Measurements from ENCODE around the gene FOXN3.

Gene FOXN3

GRCh38 chr14:89325299-89325883 is 91.6 kb downstream of the FOXN3 start:
- POLR2A ChIA-PET: no interaction called here
- DNase-seq (ENCODE audit: extremely low spot score): no peak
- CTCF ChIA-PET: interaction anchor here (0.7 kb wide), 1 partner anchor 77 kb away, joined by 3 read pairs; no protein-coding TSS in a partner anchor
- TF ChIP-seq FOXM1 (IDR thresholded peaks at IDR 0.05; ENCODE audit: borderline replicate concordance): no peak
- TF ChIP-seq BHLHE40 (IDR thresholded peaks at IDR 0.05; ENCODE audit: borderline replicate concordance): no peak
- TF ChIP-seq HDGF (IDR thresholded peaks at IDR 0.05; ENCODE audit: borderline replicate concordance): no peak
- no peak for TF ChIP-seq NFRKB (IDR thresholded peaks at IDR 0.05)
- TF ChIP-seq SUZ12 (IDR thresholded peaks at IDR 0.05): no peak
- no peak for TF ChIP-seq LEF1 (IDR thresholded peaks at IDR 0.05; ENCODE audit: borderline replicate concordance)
- TF ChIP-seq, protein P1, sequence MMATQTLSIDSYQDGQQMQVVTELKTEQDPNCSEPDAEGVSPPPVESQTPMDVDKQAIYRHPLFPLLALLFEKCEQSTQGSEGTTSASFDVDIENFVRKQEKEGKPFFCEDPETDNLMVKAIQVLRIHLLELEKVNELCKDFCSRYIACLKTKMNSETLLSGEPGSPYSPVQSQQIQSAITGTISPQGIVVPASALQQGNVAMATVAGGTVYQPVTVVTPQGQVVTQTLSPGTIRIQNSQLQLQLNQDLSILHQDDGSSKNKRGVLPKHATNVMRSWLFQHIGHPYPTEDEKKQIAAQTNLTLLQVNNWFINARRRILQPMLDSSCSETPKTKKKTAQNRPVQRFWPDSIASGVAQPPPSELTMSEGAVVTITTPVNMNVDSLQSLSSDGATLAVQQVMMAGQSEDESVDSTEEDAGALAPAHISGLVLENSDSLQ (IDR thresholded peaks at IDR 0.05): no peak
- TF ChIP-seq CTBP1 (IDR thresholded peaks at IDR 0.05; ENCODE audit: borderline replicate concordance): no peak
- no peak for TF ChIP-seq FOXA1 (IDR thresholded peaks at IDR 0.05)
- TF ChIP-seq SP1 (IDR thresholded peaks at IDR 0.05): no peak
- no peak for TF ChIP-seq L3MBTL2 (conservative IDR thresholded peaks at IDR 0.05)

- CTCF ChIA-PET: interaction anchor here (0.6 to 0.7 kb wide), 2 partner anchors 68 to 76 kb away, joined by 3 read pairs; no protein-coding TSS in a partner anchor
- no peak for TF ChIP-seq HDGF (IDR thresholded peaks at IDR 0.05; ENCODE audit: borderline replicate concordance)
- no peak for TF ChIP-seq ZNF384 (IDR thresholded peaks at IDR 0.05)
- no peak for TF ChIP-seq FOXA1 (IDR thresholded peaks at IDR 0.05)
- no peak for TF ChIP-seq ELF4 (IDR thresholded peaks at IDR 0.05)
- TF ChIP-seq CTBP1 (IDR thresholded peaks at IDR 0.05; ENCODE audit: borderline replicate concordance): no peak
- no peak for TF ChIP-seq SUZ12 (IDR thresholded peaks at IDR 0.05)
- TF ChIP-seq TARDBP (IDR thresholded peaks at IDR 0.05): no peak
- no peak for TF ChIP-seq FOXM1 (IDR thresholded peaks at IDR 0.05; ENCODE audit: borderline replicate concordance)
- TF ChIP-seq BHLHE40 (IDR thresholded peaks at IDR 0.05; ENCODE audit: borderline replicate concordance): no peak
- DNase-seq (ENCODE audit: extremely low spot score): no peak
Measured at GRCh38 chr14:89324501-89325298, 92.3 kb downstream of the FOXN3 start.

DNA sequence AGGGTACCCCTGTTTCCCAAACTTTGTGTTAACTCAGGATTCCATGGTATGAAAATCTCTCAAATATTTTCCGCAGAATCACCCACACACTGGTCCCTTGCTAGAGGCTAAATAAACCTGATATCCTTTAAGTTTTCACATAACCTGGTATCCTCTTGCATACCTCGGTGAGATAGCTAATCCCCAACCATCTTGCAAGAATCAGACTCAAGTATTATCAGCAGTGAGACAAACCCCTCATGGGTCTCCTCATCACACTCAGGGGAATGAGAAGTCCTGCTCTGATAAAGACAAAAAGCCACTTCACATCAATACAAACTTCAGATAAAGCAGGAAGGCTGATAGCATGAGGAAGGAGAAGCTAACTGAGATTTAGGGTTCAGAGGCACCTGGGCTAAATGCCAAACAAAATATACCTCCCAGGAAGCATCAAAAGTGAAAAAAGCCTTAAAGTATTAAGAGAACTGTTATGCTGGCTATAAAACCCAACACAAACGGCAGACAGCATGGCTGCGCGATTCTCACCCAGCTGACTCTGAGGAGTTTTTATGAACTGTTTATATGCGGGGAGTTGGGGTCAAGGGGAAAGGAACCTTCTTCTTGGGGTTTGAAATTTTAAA is 96.5 kb downstream of the FOXN3 start:
- ChIA-PET POLR2A (no interaction called here), CTCF (interaction anchor here (0.6 kb wide), 1 partner anchor 24 kb away, joined by 3 read pairs; no protein-coding TSS in a partner anchor)
- TF ChIP-seq FOXM1 (IDR thresholded peaks at IDR 0.05; ENCODE audit: borderline replicate concordance): no peak
- no peak for TF ChIP-seq HDGF (IDR thresholded peaks at IDR 0.05; ENCODE audit: borderline replicate concordance)
- no peak for TF ChIP-seq TARDBP (IDR thresholded peaks at IDR 0.05)
- no peak for TF ChIP-seq ELF4 (IDR thresholded peaks at IDR 0.05)
- no peak for TF ChIP-seq FOXA1 (IDR thresholded peaks at IDR 0.05)
- TF ChIP-seq ARNT (IDR thresholded peaks at IDR 0.05): no peak
- TF ChIP-seq L3MBTL2 (conservative IDR thresholded peaks at IDR 0.05): no peak
- no peak for TF ChIP-seq SUZ12 (IDR thresholded peaks at IDR 0.05)
- TF ChIP-seq FOXK2 (IDR thresholded peaks at IDR 0.05): no peak
- no peak for TF ChIP-seq SP1 (IDR thresholded peaks at IDR 0.05)
- TF ChIP-seq CTBP1 (IDR thresholded peaks at IDR 0.05; ENCODE audit: borderline replicate concordance): no peak
- TF ChIP-seq BHLHE40 (IDR thresholded peaks at IDR 0.05; ENCODE audit: borderline replicate concordance): no peak
- no peak for TF ChIP-seq ZNF384 (IDR thresholded peaks at IDR 0.05)
- no peak for TF ChIP-seq NFRKB (IDR thresholded peaks at IDR 0.05)
- TF ChIP-seq LEF1 (IDR thresholded peaks at IDR 0.05; ENCODE audit: borderline replicate concordance): no peak
- TF ChIP-seq, protein P1 (IDR thresholded peaks at IDR 0.05): no peak
- DNase-seq (ENCODE audit: extremely low spot score): no peak

More at GRCh38 chr14:89324501-89325298, 92.3 kb downstream of the FOXN3 start:
- POLR2A ChIA-PET: no interaction called here

DNA sequence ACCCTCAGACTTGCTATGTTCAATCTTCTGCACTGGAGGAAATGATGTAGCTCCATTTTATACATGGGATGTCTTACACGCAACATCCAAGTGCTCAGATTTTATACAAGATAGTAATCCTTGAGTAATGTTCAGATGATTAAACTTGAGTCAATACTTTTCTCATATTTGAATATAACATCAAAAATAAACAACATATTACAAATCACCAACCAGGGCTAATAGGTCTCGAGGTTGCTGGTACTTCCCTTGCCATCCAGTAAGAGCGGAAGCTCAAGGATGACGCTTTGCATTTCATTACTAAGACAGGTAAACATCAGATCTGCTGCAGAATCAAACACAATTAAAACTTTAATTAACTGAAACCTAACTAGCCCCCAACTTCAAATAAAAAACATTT is 97.3 kb downstream of the FOXN3 start:
- ChIA-PET POLR2A (no interaction called here), CTCF (no interaction called here)
- DNase-seq (ENCODE audit: extremely low spot score): no peak
- TF ChIP-seq FOXM1 (IDR thresholded peaks at IDR 0.05; ENCODE audit: borderline replicate concordance): no peak
- no peak for TF ChIP-seq FOXA1 (IDR thresholded peaks at IDR 0.05)
- no peak for TF ChIP-seq ZNF384 (IDR thresholded peaks at IDR 0.05)
- no peak for TF ChIP-seq SUZ12 (IDR thresholded peaks at IDR 0.05)
- no peak for TF ChIP-seq BHLHE40 (IDR thresholded peaks at IDR 0.05; ENCODE audit: borderline replicate concordance)
- TF ChIP-seq NFRKB (IDR thresholded peaks at IDR 0.05): no peak
- TF ChIP-seq, protein P1 (IDR thresholded peaks at IDR 0.05): no peak
- no peak for TF ChIP-seq SP1 (IDR thresholded peaks at IDR 0.05)
- TF ChIP-seq LEF1 (IDR thresholded peaks at IDR 0.05; ENCODE audit: borderline replicate concordance): no peak
- no peak for TF ChIP-seq HDGF (IDR thresholded peaks at IDR 0.05; ENCODE audit: borderline replicate concordance)
- no peak for TF ChIP-seq TARDBP (IDR thresholded peaks at IDR 0.05)
- no peak for TF ChIP-seq FOXK2 (IDR thresholded peaks at IDR 0.05)
- TF ChIP-seq CTBP1 (IDR thresholded peaks at IDR 0.05; ENCODE audit: borderline replicate concordance): no peak

GRCh38 chr14:89317051-89317691 is 99.9 kb downstream of the FOXN3 start:
- no peak for TF ChIP-seq NFRKB (IDR thresholded peaks at IDR 0.05)
- no peak for TF ChIP-seq FOXK2 (IDR thresholded peaks at IDR 0.05)
- TF ChIP-seq SUZ12 (IDR thresholded peaks at IDR 0.05): no peak
- TF ChIP-seq CTBP1 (IDR thresholded peaks at IDR 0.05; ENCODE audit: borderline replicate concordance): no peak
- TF ChIP-seq SP1 (IDR thresholded peaks at IDR 0.05): no peak
- TF ChIP-seq HDGF (IDR thresholded peaks at IDR 0.05; ENCODE audit: borderline replicate concordance): no peak
- POLR2A ChIA-PET: no interaction called here
- DNase-seq (ENCODE audit: extremely low spot score): no peak
- CTCF ChIA-PET: interaction anchor here (0.7 kb wide), 1 partner anchor 53 kb away, joined by 3 read pairs; no protein-coding TSS in a partner anchor
